Measurements from ENCODE around the gene SKAP1.
"Not testable (repeated sequence)": the region's sequence is repeated elsewhere in the genome, so short reads cannot be mapped to it uniquely, and the experiment has no call there.

Gene SKAP1

DNA sequence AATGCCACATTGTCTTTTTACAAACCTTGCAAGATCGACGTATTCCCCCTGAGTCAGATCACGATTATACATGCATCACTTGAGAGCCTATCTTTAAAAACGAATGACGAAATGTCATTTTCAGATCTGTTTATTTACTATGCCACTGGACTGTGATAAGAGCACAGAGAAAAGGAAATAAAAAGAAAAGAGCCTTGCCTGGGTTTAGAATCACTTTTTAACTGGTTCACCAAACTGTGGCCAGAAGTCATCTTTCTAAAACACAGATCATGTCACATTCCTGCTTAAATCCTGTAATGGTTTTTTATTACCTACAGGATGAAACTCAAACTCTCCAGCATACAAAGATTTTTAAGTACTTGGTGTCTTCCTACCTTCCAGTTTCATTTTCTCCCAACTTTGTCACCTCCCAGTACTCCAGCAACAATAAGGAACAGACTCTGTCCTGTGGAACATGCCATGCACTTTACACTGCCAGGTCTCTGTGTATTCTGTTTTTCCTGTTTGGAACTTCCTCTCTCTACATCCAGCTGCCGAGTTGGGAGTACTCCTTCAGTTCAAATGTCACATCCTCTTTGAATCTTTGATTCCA, 231.0 kb downstream of the SKAP1 start:
- DNase-seq: no peak

DNA sequence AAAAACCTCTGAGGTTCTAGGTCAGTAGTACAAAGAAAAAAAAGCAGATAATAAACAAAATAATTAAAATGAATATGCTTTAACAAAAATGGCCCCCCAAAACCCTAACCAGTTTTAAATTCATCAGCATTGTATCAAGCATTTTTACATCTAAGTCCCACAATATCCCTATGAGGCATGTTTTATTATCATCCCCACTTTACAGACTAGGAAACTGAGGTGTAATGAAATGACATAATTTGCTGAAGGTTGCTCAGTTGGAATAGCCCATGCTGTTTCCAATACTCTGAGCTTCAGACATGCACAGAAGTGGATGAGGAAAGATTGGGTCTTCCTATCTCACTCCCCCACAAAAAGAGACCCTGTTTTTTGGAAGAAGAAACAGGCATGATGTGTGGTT, 234.1 kb downstream of the SKAP1 start:
- no peak for DNase-seq

DNA sequence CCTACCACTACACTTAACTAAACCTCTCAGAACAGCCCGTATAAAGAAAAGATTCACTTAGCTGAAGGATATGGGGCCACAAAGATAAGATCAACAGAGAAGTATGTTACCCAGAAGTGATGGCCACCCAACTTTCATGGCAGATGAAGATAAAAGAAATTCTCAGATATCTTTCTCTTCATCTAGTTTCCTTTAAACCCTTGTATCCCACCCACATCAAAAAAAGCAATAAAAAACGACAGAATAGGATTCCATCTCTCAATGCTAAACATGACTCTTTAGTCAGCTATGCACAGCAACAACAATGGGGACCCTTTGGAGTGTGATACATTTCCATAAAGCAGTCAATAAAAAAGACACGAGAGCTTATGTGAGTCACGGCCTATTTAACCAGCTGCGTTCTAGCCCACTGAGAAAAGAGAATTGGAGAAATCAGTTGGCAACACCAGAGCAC, 235.9 kb downstream of the SKAP1 start:
- DNase-seq: no peak

DNA sequence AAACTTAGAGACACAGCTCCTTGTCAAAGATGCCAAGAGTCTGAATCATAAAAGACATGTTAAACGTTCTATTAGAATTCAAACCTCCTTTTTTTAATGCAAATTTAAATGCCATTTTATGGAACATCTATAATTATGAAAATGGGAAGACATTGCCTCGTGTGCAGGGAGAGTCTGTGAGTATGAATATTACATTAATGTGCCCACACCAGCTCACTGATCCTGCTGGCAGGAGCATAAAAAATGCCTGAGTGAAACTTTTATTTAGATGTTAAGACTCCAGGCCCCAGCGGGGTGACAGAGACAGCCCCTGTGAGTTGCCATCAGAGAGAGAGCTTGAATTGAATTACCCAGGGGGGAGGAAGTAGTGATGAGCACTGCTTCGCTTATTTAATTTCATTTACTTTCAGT, 237.7 kb downstream of the SKAP1 start:
- no peak for DNase-seq

DNA sequence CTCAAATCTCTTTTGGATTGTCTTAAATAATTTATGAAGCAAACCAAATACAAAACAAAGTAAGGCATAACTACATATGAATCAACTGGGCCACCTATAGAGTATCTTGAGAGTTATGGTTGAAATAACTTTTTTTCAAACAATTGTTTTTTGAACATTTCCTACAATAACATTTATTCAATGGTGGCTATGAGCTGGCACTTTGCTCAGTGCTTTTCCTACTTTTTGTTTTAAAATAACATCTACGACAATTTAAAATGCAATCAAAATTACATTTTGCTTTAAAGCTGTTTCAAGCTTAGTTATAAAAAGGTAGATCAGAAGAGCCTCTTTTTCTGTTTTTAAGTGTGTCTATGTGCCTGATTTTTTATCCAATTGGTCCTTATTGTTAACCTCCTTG, 238.7 kb downstream of the SKAP1 start:
- DNase-seq: no peak

DNA sequence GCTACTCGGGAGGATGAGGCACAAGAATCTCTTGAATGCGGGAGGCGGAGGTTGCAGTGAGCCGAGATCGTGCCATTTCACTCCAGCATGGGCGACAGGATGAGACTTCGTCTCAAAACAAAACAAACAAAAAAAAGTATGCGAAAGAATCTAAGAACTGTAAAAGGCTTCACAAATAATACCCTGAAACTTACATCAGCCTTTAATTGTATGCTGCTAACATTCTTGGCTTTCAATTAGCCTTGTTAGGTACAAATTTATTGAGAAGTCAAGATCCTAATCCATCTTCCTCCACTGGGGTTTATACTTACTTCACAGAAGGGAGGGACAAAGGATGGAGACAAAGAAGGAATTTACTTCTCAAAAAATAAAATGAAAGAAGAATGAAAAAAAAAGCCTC, 239.1 kb downstream of the SKAP1 start:
- no peak for DNase-seq

DNA sequence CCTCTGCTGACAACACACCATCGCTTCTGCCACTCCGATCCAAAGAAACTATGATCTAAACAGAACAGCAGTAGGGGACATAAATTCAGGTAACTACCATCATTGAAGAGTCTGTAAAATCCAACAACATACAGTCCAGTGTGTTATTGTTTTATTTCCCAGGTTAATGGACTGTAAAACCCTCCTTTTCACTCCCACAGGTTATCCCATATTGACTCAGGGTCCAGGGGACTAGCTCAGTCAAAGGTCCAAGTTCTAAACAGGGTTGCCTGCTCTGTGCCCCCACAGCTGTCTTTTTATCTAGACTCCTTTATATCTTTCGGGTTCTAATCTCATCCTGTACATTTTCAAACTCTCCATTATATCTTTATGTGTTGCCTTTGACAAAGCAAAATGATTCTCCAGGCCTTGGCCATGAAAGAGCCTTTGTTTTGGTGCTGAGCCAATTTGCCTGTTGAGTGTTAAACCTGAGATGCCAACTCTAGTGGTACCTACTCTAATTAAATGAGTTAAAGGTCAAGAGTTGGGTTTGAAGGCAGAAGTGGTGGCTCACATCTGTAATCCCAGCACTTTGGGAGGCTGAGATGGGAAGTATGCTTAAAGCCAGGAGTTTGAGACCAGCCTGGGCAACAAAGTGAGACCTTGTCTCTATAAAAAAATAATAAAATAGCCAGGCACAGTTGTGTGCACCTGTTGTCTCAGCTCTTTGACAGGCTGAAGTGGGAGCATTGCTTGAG, 242.0 kb downstream of the SKAP1 start:
- DNase-seq: no peak

DNA sequence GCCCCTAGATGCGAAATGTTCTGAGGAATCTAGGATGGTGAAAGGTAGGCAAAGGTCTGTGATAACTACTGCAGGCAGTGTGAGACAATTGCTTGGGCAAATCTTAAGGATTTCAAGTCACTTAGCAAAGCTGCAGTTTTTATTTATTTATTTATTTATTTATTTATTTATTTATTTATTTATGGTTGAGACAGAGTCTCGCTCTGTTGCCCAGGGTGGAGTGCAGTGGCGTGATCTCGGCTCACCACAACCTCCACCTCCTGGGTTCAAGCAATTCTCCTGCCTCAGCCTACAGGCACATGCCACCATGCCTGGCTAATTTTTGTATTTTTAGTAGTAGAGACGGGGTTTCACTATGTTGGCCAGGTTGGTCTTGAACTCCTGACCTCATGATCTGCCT, 243.7 kb downstream of the SKAP1 start:
- DNase-seq: not testable (repeated sequence)

DNA sequence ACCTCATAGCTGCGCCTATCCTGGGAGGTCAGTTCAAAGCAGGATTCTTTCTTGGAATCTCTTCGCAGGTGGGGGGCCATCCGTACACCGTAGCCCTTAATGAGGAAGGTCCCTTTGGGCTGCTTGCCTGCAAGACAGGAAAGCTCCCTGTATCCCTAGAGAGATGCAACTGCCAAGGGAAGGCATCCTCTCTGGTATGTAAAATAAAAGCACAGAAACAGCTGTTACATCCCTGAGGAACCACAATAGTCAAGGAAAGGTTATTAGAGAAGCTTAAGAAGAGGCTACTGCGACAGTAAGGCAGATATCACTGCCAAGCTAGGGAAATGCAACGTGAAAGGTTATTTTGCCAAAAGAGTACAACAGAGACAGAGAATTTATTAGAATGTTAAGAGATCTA, 245.3 kb downstream of the SKAP1 start:
- DNase-seq: no peak

DNA sequence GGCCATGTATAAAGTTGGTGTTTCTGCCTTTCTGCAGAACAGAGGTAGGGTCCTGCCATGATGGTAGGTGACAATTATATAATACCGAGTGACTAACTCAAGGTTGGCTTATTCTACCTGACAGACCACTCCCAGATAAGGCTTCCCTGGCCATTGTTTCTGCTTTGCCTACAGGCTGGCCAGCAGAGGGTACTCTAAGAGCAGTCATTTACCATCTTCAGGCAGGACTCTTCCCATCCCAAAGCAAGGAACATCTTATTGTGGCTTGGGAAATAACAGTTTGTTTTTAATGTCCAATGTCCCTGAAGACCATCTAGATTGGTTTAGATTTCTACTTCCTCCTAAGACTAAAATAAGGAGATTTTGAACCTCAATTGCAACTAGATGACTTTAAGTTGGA, 248.4 kb downstream of the SKAP1 start:
- DNase-seq: no peak

DNA sequence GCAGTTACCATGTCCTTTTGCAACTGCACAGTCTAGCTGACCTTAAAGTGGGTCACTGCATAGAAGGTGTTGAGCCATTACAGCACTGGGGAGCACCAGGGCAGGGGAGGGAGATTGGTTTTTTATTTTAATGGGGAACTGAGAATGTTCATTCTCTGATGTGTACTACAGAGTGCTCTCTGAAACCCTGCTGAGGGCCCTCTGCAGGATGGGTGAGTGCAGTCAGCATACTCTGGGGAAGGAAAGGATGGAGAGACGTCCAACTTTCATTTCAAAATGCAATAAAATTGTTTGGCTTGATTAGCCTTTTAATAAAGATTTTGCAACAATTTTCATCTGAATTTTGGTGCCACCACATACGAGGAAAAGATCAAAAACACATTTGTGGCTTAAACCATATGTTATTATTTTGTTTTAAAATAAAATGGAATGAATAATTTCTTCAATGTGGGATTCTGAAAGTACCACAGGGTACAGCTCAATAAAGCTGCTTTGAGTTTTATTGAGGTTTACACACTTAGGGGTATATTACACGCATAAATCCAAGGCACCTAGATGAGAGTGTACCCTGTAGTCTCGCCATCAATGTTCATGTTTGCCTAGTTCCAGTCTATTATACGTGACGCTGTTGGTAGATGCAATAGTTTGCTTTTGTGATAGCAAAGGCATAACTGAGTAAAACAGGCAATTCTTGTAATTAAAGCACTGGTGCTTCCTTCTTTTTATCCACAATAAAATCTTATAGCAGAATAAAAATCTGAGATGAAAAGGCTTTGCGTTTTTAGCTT, 249.0 kb downstream of the SKAP1 start:
- no peak for DNase-seq

DNA sequence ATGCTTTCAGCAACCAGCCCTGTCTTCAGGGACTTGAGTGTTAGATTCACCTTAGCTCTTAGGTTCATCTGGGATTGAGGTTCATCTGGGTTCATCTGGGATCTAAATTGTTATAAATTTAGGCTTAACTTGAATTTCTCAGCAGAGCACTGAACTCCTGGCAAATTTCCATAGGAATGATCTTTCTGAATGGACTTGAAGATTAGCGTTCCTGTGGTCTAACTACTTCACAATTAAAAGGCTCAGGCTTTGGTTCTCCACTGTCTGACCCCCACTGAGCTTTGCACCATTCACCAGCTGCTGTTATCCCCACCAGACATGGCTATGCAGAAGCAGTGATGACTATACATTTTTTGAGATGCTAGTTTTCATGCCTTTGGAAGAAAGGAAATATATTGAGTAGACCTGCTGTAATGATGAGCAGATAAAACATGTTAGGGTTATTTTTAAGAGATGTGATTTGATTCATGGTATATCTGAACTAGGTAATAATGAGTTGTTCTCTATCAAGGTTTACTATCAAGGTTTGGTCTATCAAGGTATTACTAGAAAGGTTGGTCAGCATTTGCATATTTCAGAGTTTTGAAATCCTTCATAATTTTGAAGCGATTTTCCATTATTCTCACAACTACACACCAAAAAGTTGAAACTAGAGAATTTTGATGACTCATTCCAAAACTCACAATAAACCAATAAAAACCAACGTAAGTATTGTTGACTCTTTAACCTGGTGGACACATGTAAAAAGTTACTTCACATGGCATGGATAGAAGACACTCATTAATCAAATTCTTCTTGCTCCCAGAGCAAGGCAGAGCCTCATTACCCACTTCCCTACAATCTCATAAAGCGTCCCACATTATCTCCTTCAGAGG, 250.7 kb downstream of the SKAP1 start:
- DNase-seq: no peak

DNA sequence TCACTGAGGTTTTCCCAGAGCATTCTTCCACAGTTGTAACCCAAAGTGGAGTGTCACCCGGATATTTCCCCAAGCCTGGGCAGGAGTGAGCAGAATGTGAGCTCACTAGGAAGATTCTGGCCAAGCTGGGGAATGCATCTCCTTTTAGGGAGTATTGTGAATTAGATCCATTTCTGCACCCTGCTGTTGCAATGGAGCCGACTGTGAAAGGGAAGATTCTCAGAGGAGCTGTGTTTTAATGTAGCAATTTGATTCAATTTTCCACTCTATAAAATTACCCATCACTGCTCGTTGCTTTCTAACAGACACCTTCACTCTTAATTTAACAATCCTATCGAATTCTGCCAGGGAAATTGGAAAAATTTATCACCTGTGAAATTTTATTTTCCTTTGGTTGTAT, 251.7 kb downstream of the SKAP1 start:
- no peak for DNase-seq

DNA sequence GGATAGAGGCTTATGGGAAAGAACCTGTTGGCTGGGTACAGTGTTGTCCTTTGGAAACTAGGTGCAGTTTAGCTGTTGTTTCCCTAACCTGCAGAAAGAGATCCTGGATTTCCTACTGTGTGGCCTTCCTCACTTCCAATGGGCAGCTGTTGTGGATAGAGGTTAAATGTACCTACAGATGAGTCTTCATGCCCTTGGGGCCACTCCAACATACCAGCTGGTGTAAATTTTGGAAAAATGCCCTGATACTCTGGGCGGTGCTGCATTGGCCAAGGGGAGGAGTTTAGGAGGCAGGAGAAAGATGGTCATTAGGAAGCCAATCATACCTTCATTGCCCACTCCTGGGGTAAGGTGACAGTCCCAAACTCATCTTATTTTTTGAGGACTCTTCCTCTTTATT, 252.2 kb downstream of the SKAP1 start:
- no peak for DNase-seq

DNA sequence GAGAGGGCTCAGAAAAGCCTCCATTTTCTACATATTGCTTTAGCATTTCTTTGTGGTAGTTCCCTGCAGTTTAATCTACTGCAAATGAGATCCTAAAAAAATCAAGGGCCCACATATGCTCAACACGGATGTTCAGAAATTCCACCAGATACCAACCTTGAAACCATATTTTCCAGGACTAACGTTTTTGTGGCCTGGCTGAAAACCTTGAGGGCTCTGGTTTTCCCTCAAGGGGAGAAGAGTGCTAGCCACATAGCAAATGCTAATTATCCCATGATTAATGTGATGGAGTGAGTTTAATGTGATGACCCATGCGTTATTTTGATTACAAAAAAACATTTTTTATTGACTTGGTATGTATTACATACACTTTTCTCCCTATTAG, 253.6 kb downstream of the SKAP1 start:
- DNase-seq: no peak

DNA sequence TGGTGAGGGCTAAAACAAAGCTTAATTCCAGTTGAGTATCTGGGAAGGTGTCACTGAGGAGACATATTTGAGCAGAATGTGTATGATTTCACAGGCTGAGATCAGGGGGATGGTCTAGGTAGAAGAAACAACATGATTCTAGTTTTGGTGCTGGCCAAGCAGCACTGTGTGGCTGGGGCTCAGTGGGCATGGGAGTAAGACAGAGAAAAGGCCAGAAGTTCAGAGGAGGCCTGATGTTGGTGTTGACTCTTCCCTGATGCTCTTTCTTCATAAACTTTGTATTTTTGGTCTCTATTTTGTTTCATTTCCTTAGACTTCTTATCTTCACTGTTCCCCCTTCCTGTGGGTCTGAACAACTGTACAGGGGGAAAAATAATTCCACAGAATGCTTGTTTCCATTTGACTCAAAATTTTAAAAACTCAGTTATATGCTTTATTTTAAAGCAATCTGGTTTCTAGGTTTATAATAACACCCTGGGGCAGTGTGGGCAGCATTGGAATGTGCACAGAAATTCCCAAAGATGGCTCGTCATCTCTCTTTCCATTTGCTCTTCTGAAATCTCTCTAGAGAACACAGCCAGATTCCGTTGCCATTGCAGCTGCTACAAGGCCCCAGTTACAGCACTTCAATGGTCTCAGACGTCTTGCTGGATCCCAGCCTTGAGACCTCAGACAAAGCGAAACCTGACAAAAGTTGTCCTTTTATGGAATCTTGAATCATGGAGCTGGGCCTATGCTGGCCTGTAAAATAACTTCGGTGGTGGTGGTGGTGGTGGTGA, 254.1 kb downstream of the SKAP1 start:
- DNase-seq: no peak

DNA sequence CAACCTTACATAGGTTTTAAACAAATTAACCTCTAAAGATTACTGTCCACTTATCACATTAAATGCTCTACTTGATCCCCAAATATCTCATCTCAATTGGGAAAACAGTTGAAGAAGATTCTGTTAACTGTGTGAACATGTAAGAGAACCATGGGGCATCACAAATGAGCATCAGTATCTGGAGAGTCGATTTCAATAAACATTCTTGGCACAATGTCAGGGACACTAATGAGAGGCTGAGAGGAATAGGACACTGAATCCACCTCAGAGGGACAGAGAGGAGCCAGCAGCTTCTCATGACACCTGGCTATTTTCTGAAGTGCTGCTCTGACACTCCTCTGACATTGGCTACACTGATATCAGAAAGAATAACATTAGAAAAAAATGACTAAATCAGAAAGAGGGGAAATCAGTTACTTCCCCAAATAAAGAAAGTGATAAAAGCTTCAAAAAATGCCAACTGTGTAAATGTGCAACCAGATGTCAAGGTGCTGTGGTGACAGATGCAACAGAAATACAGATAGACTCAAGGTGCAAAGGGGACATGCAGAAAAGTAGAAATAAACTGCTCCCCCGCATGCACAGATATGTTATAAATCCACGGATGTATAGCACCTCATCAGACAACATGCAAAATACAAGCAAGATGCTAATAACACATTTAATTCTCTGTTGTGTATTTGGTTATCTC, 255.0 kb downstream of the SKAP1 start:
- no peak for DNase-seq

DNA sequence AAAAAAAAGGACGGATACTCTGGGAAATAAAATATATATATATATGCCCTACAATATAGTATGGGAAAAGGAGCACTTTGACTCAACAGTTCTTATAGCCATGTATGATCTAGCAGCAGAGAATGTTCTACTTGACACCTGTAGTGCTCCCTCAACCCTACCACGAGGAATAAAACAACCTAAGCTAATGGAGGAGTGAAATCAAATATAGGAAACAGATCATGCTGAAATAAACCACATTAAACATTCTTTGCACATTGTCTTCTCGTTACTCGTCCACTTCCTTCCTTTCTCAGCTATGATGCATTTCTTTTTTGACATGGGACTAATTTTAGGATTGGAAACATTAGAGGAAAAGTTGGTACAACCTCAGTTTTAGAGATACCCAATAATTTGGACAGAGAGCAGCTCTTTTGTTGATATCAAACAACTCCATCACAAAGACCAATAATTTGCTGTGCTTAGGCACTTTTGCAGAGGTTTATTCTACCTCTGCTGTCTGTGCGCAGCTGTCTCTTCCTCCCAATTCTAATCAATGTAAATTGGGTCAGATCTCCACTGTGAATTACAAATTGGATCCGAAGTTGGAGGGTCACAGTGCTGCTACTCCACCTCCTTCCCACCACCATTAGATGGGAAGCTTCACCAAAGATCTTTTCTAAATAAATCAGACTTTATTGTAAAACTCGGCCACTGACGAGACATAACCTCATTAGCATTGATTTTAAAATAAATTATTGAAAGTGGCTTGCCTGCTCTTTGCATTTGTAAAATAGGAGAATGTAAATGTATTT, 256.6 kb downstream of the SKAP1 start:
- no peak for DNase-seq

DNA sequence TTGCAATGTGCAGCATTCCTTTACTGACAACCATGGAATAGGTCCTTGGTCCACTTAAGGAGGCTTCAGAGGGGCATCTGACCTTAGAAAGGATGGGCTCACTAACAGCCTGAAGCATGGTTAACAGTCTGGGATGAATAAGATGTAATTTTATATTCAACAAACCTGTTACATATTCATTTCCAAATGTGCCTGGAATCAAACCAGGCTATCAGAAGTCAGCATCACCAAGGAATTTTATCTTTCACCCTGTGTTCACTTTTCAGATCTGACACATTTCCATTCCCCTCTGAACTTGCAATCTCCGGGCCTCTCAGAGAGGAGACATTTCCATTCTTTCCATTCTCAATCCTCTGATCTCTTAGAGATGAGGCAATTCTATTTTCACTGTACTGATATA, 260.1 kb downstream of the SKAP1 start:
- DNase-seq: no peak

DNA sequence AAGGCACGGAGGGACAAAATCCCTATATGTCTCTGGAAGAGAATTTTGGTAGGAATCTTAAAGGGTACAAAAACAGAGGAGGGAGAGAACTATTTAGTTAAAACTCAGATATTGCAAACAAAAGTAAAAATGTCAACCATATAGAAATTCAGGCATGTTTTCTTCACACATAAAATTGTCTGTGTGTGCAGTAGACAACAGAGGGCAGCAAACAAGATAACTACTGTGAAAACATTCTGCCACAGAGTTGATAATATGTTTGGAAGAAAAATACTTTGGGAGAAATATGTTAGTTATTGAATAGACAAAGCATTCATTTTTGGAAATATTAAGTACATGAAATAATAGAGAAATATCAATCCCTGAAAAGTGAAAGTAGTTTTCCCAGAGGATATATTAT, 266.2 kb downstream of the SKAP1 start:
- DNase-seq: no peak
